Activated CD4-positive, alpha-beta T cell treated with anti-CD3 and anti-CD28 coated beads for 48 hours (primary cell): Measurements from ENCODE around the gene IRAG1.

Experiments
- DNase-seq: peaks from one replicate; pipeline ENCODE4 v3.0.0-alpha.2; 2020

Gene IRAG1

GRCh38 chr11:10666556-10667520 lies 26.7 kb downstream of the IRAG1 start:
- DNase-seq, result no peak

GRCh38 chr11:10664496-10664895 lies 29.1 kb downstream of the IRAG1 start:
- DNase-seq, result no peak

GRCh38 chr11:10663990-10664389 lies 29.6 kb downstream of the IRAG1 start:
- DNase-seq, result no peak

- DNase-seq, result no peak
Observed at GRCh38 chr11:10663365-10663764, 30.2 kb downstream of the IRAG1 start.

- DNase-seq, result no peak
Observed at GRCh38 chr11:10660323-10660722, 33.2 kb downstream of the IRAG1 start.

- peak; percentile 15 for DNase-seq
Observed at GRCh38 chr11:10659339-10660216, 34.0 kb downstream of the IRAG1 start.

GRCh38 chr11:10658621-10659338 lies 34.8 kb downstream of the IRAG1 start:
- DNase-seq, result no peak

GRCh38 chr11:10657308-10658271 lies 36.0 kb downstream of the IRAG1 start:
- peak; percentile 16 for DNase-seq

GRCh38 chr11:10655943-10656576 lies 37.5 kb downstream of the IRAG1 start:
- DNase-seq, result no peak

GRCh38 chr11:10655227-10655626 lies 38.3 kb downstream of the IRAG1 start:
- no peak for DNase-seq

- DNase-seq, result no peak
Observed at GRCh38 chr11:10654811-10655150, 38.8 kb downstream of the IRAG1 start.

- peak; percentile 34 for DNase-seq
Observed at GRCh38 chr11:10653946-10654810, 39.4 kb downstream of the IRAG1 start.

GRCh38 chr11:10653261-10653660 lies 40.3 kb downstream of the IRAG1 start:
- no peak for DNase-seq

- DNase-seq, result no peak
Observed at GRCh38 chr11:10651656-10652361, 41.7 kb downstream of the IRAG1 start.

- no peak for DNase-seq
Observed at GRCh38 chr11:10650630-10651029, 42.9 kb downstream of the IRAG1 start.

GRCh38 chr11:10650166-10650565 lies 43.4 kb downstream of the IRAG1 start:
- DNase-seq, result no peak

GRCh38 chr11:10648871-10649270 lies 44.7 kb downstream of the IRAG1 start:
- no peak for DNase-seq

- no peak for DNase-seq
Observed at GRCh38 chr11:10646681-10647355, 46.7 kb downstream of the IRAG1 start.

GRCh38 chr11:10646005-10646404 lies 47.5 kb downstream of the IRAG1 start:
- no peak for DNase-seq
